Stimulated activated CD4-positive, alpha-beta T cell treated with anti-CD3 and anti-CD28 coated beads, Interleukin-12 subunit alpha, Interleukin-12 subunit beta, amount 100 ng/mL, for 24 hours (primary cell): ENCODE data around the gene SMCO2.

Experiments
- DNase-seq, 2 experiments: peaks; one replicate each; pipeline ENCODE4 v3.0.0-alpha.2; 2020; ENCODE audit warnings: low read depth in 2 of 2

SMCO2 gene

GRCh38 chr12:27453421-27453820 lies 6.9 kb downstream of the SMCO2 start:
- DNase-seq: no peak

DNA sequence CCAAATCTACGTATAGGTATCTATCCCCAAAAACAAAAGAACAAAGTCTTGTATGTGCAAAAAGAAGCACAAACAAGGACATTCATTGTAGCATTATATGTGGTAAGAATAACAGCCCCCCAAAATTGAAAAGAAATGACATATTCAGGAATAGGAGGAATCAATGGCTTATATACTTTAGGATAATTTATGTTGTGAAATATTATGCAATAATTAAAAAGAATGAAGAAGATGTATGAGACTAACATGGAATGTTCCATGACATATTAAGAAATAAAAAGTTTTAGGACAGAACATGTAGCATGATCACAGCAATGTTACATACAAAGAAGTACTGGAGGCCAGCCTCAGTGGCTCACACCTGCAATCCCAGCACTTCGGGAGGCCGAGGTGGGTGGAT lies 9.1 kb downstream of the SMCO2 start:
- no peak for DNase-seq

DNA sequence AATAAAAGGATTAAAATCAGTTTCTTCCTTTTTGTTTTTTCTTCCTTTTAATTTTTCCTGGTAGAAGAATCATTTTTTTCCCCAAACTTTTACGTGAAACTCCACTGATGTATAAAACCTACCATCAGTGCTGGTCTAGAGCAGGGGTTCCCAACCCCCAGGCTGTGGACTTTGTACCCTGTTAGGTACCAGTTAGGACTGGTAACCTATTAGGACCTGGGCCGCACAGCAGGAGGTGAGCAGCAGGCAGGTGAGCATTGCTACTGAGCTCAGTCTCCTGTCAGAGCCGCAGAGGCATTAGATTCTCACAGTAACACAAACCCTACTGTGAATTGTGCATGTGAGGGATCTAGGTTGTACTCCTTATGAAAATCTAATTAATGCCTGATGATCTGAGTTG lies 10.1 kb downstream of the SMCO2 start:
- no peak for DNase-seq

DNA sequence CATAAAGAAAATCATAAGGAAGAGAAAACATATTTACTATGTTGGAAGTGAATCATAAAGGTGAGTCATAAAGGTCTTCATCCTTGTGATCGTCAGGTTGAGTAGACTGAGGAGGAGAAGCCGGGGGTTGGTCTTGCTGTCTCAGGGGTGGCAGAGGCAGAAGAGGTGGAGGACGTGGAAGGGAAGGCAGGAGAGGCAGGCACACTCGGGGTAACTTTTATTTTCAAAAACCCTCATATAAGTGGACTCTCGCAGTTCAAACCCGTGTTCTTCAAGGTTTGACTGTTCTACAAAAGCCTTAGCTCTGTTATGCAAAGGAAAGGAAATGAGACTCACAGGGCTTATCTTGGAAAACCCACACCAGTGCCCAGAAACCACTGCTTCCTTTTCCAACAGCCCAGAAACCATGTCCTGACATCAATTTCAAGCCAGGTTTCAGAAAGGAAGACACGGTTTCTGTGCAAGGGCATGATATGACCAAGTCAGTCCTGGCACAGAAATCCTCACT lies 14.0 kb downstream of the SMCO2 start:
- DNase-seq: peak in 1 of 2 experiments; percentile 26

- no peak for DNase-seq
Observed at GRCh38 chr12:27462151-27462694, 15.7 kb downstream of the SMCO2 start.

- no peak for DNase-seq
Observed at GRCh38 chr12:27462851-27463250, 16.3 kb downstream of the SMCO2 start.

- no peak for DNase-seq
Observed at GRCh38 chr12:27463511-27464219, 17.1 kb downstream of the SMCO2 start.

- DNase-seq: peak in 1 of 2 experiments; percentile 32
Observed at GRCh38 chr12:27464220-27464554, 17.7 kb downstream of the SMCO2 start.

GRCh38 chr12:27467641-27468040 lies 21.1 kb downstream of the SMCO2 start:
- no peak for DNase-seq

- DNase-seq: no peak
Observed at GRCh38 chr12:27468241-27468640, 21.7 kb downstream of the SMCO2 start.

- DNase-seq: no peak
Observed at GRCh38 chr12:27469176-27469736, 22.7 kb downstream of the SMCO2 start.

GRCh38 chr12:27472604-27473003 lies 26.1 kb downstream of the SMCO2 start:
- DNase-seq: no peak

GRCh38 chr12:27474344-27474743 lies 27.8 kb downstream of the SMCO2 start:
- no peak for DNase-seq

DNA sequence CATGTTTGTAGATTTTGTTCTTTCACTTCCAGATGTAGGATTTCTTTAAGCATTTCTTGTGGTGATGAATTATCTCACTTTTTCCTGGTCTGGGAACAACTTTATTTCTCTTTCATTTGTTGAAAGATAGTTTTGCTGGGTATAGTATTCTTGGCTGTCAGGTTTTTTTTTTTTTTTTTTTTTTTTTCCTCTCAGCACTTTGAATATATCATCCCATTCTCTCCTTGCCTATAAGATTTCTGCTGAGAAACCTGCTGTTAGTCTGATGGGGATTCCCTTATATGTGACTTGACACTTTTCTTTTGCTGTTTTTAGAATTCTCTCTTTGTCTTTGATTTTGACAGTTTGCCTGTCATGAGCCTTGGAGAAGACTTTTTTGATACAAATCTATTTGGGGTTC lies 30.5 kb downstream of the SMCO2 start:
- DNase-seq: no peak

DNA sequence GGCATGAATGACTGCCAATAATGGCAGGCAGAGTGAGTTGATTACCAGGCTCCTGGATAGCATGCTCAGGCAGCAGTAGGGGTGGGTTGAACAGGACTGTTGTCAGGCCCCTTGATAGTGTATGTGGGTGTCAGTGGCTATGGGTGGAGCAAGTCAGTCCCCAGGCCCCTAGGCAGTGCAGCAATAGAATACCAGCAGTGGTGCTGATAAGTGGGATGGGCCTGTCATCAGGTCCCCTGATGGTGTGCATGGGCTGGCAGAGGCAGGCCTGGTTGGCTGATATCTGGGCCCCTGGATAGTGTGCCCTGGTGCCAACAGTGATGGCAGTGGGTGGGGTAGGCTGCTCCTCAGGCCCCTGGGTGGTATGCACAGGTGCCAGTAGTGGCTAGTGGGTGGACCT lies 32.4 kb downstream of the SMCO2 start:
- no peak for DNase-seq

DNA sequence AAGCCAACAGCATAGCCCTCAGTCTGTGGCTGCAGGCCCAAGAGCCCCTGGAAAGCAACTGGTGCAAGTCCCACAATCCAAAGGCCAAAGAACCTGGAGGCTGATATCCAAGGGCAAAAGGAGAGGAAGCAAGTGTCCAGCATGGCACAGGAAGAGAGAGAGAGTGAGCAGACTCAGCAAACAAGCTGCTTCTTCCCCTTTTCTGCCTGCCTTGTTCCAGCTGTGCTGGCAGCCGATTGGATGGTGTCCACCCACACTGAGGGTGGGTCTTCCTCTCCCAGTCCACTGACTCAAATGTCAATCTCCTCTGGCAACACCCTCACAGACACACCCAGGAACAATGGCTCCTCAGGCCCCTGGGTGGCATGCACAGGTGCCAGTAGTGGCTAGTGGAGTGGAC lies 33.5 kb downstream of the SMCO2 start:
- no peak for DNase-seq

DNA sequence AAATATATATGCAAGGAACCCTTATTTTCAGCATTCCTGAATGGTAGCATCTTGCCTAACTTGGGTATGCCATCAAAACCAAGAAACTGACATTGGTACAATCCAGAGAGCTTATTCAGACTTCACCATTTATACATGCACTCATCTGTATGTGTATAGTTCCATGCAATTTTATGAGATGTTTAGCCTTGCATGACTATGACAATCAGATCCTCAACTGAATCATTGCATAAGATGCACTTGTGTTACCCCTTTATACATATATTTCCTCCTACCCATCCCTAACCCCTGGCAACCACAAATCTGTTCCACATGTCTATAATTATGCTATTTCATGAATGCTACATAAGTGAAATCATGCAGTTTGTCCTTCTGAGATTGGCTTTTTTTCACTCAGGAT lies 40.4 kb downstream of the SMCO2 start:
- DNase-seq: no peak

- DNase-seq: no peak
Observed at GRCh38 chr12:27488479-27488878, 41.9 kb downstream of the SMCO2 start.

- DNase-seq: no peak
Observed at GRCh38 chr12:27491226-27491625, 44.7 kb downstream of the SMCO2 start.

GRCh38 chr12:27493260-27493940 lies 46.9 kb downstream of the SMCO2 start:
- no peak for DNase-seq

GRCh38 chr12:27497446-27497845 lies 50.9 kb downstream of the SMCO2 start:
- DNase-seq: no peak

DNA sequence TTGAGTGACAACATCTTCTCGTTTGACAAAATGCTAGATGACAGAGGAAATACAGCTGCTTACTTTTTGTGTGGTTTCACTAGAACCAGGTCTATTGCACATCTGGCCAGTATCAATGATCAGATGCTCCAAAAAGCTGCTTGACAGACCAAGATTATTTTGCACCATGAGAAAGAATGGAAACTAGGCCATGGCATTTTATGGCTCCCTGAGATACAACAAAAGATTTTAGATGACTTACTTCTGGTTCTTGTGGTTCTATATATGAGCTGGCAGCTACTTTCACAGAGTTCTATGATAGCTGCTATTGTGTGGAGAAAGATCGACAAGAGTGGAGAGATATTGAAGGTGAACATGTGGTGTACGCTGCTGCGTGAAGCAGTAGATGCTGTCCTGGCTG lies 51.6 kb downstream of the SMCO2 start:
- no peak for DNase-seq

GRCh38 chr12:27498761-27499160 lies 52.2 kb downstream of the SMCO2 start:
- DNase-seq: no peak
